K562 (cell line): Measurements from ENCODE around the gene SLC39A11.

Experiments
- KAT2B ChIP-seq: IDR thresholded peaks from one replicate; pipeline ENCODE4 v1.6.1; 2012; ENCODE audit warnings: low read depth, mild to moderate bottlenecking, control low read depth, inconsistent platforms, low read length, moderate library complexity
- KDM5B ChIP-seq: fragments of 200-600 bp; sonication (generic); IDR thresholded peaks from 2 replicates; pipeline ENCODE4 v1.6.1; 2012; ENCODE audit warnings: low read depth, mild to moderate bottlenecking, moderate library complexity, low read length, control low read depth, inconsistent platforms; ENCODE audit not compliant: insufficient replicate concordance
- NFIC ChIP-seq: fragments of 450-650 bp; IDR thresholded peaks from 2 replicates; pipeline ENCODE4 v1.6.1; 2017; ENCODE audit warnings: mild to moderate bottlenecking, inconsistent platforms
- SMARCC2 ChIP-seq: fragments of 450-650 bp; IDR thresholded peaks from 2 replicates; pipeline ENCODE4 v1.6.1; 2017; ENCODE audit warnings: antibody characterized with exemption, moderate library complexity, mild to moderate bottlenecking, low read depth
- ZFP30 ChIP-seq: fragments of 250-450 bp; sonication (Bioruptor Pico); IDR thresholded peaks from 2 replicates; pipeline ENCODE4 v1.8.0; 2022; ENCODE audit warnings: moderate library complexity, mild to moderate bottlenecking, inconsistent platforms, borderline replicate concordance
- ZNF282 ChIP-seq: sonication (generic); formaldehyde crosslinking; IDR thresholded peaks from 2 replicates; pipeline ENCODE4 v1.8.1; 2023; ENCODE audit warnings: missing genetic modification reagents
- TF ChIP-seq, protein P1 (sequence below), 2 experiments: fragments of 450-650 bp in 1 of 2; sonication (generic) in 1 of 2; formaldehyde crosslinking in 1 of 2; IDR thresholded peaks; 2 replicates each; pipeline versions ENCODE4 v1.7.1 to v1.9.0; 2016 to 2022; ENCODE audit warnings: inconsistent platforms in 1 of 2, mild to moderate bottlenecking in 1 of 2, missing genetic modification reagents in 1 of 2
- TF ChIP-seq, protein P2 (sequence below): sonication (generic); formaldehyde crosslinking; IDR thresholded peaks from 2 replicates; pipeline ENCODE4 v1.5.0; 2020; ENCODE audit warnings: missing genetic modification reagents
- TF ChIP-seq, protein P3 (sequence below), 3 experiments: IDR thresholded peaks in 2 of 3; conservative IDR thresholded peaks in 1 of 3; 2 replicates each; pipeline ENCODE4 v1.5.1; 2011 to 2012; ENCODE audit warnings: low read length in 3 of 3, mild to moderate bottlenecking in 3 of 3, control low read depth in 2 of 3, improper control_type of control experiment in 1 of 3, inconsistent platforms in 1 of 3, low read depth in 1 of 3, mixed read lengths in 1 of 3, moderate library complexity in 1 of 3; ENCODE audit not compliant: insufficient read depth in 2 of 3
- TF ChIP-seq, protein P4 (sequence below): fragments of 250-450 bp; sonication (Bioruptor Pico); IDR thresholded peaks from 2 replicates; pipeline ENCODE4 v1.8.0; 2022; ENCODE audit warnings: moderate library complexity, mild to moderate bottlenecking, inconsistent platforms

DNA sequence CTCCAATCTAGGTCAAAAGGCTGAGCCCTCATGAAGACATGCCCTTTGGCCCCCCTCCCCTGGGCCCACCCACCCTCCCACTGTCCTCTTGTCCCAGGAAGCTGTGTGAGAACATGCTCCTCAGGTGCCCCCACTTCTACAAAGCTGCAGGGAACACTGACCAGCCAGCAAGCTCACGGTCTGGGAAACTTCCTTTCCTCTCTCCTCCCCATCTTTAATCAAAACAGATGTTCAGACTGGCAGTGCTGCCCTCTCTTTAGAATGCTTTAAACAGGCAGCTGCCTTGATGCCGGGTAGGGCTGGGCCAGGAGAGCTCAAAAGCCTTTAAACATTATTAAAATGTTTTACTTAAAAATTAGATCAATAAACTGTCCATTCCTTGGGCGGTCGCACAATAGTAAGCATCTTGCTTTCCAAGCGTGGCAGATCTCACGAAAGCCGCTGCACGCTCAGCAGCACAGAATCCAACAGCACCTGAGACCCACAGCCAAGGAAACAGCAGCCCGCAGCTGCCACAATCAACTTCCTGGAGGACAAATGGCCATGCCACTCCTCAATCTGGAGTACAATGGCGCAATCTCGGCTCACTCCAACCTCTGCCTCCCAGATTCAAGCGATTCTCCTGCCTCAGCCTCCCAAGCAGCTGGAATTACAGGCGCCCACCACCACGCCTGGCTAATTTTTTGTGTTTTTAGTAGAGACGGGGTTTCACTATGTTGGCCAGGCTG is 399.2 kb downstream of the SLC39A11 start:
- TF ChIP-seq, protein P1, sequence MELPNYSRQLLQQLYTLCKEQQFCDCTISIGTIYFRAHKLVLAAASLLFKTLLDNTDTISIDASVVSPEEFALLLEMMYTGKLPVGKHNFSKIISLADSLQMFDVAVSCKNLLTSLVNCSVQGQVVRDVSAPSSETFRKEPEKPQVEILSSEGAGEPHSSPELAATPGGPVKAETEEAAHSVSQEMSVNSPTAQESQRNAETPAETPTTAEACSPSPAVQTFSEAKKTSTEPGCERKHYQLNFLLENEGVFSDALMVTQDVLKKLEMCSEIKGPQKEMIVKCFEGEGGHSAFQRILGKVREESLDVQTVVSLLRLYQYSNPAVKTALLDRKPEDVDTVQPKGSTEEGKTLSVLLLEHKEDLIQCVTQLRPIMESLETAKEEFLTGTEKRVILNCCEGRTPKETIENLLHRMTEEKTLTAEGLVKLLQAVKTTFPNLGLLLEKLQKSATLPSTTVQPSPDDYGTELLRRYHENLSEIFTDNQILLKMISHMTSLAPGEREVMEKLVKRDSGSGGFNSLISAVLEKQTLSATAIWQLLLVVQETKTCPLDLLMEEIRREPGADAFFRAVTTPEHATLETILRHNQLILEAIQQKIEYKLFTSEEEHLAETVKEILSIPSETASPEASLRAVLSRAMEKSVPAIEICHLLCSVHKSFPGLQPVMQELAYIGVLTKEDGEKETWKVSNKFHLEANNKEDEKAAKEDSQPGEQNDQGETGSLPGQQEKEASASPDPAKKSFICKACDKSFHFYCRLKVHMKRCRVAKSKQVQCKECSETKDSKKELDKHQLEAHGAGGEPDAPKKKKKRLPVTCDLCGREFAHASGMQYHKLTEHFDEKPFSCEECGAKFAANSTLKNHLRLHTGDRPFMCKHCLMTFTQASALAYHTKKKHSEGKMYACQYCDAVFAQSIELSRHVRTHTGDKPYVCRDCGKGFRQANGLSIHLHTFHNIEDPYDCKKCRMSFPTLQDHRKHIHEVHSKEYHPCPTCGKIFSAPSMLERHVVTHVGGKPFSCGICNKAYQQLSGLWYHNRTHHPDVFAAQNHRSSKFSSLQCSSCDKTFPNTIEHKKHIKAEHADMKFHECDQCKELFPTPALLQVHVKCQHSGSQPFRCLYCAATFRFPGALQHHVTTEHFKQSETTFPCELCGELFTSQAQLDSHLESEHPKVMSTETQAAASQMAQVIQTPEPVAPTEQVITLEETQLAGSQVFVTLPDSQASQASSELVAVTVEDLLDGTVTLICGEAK (IDR thresholded peaks at IDR 0.05): no peak
- TF ChIP-seq, protein P1 (CRISPR knock-in tag; IDR thresholded peaks at IDR 0.05): no peak
- TF ChIP-seq, protein P2, sequence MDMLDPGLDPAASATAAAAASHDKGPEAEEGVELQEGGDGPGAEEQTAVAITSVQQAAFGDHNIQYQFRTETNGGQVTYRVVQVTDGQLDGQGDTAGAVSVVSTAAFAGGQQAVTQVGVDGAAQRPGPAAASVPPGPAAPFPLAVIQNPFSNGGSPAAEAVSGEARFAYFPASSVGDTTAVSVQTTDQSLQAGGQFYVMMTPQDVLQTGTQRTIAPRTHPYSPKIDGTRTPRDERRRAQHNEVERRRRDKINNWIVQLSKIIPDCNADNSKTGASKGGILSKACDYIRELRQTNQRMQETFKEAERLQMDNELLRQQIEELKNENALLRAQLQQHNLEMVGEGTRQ (CRISPR knock-in tag): no peak
- TF ChIP-seq KDM5B: no peak
- no peak for TF ChIP-seq KAT2B
- TF ChIP-seq ZFP30 (CRISPR knock-in tag): no peak
- TF ChIP-seq ZNF282: no peak
- TF ChIP-seq SMARCC2: no peak
- TF ChIP-seq, protein P3, sequence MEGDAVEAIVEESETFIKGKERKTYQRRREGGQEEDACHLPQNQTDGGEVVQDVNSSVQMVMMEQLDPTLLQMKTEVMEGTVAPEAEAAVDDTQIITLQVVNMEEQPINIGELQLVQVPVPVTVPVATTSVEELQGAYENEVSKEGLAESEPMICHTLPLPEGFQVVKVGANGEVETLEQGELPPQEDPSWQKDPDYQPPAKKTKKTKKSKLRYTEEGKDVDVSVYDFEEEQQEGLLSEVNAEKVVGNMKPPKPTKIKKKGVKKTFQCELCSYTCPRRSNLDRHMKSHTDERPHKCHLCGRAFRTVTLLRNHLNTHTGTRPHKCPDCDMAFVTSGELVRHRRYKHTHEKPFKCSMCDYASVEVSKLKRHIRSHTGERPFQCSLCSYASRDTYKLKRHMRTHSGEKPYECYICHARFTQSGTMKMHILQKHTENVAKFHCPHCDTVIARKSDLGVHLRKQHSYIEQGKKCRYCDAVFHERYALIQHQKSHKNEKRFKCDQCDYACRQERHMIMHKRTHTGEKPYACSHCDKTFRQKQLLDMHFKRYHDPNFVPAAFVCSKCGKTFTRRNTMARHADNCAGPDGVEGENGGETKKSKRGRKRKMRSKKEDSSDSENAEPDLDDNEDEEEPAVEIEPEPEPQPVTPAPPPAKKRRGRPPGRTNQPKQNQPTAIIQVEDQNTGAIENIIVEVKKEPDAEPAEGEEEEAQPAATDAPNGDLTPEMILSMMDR (IDR thresholded peaks at IDR 0.05 in 2 of 3, conservative IDR thresholded peaks at IDR 0.05 in 1 of 3; ENCODE audit: insufficient read depth in 2 of 3, low read depth in 1 of 3, low read length in 3 of 3): no peak
- no peak for TF ChIP-seq NFIC
- TF ChIP-seq, protein P4, sequence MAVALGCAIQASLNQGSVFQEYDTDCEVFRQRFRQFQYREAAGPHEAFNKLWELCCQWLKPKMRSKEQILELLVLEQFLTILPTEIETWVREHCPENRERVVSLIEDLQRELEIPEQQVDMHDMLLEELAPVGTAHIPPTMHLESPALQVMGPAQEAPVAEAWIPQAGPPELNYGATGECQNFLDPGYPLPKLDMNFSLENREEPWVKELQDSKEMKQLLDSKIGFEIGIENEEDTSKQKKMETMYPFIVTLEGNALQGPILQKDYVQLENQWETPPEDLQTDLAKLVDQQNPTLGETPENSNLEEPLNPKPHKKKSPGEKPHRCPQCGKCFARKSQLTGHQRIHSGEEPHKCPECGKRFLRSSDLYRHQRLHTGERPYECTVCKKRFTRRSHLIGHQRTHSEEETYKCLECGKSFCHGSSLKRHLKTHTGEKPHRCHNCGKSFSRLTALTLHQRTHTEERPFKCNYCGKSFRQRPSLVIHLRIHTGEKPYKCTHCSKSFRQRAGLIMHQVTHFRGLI (CRISPR knock-in tag): no peak
